NCI-H748 (cell line): ENCODE data around the gene EIF2D.
A peak's percentile ranks its signal among the peaks of the same experiment; 100 is the strongest.
"Not testable (repeated sequence)": the region's sequence is repeated elsewhere in the genome, so short reads cannot be mapped to it uniquely, and the experiment has no call there.

Experiments
- DNase-seq: peaks from one replicate; lab custom pipeline; 2025; ENCODE audit not compliant: unreplicated experiment; lab: John Stamatoyannopoulos, UW

Gene EIF2D

GRCh38 chr1:206612129-206612876, at the start of gene EIF2D:
EIF2D (minus strand) TSS chr1:206612465; CDS start chr1:206612342, 123 bp downstream.
- peak; percentile 90 for DNase-seq

- DNase-seq: no peak
Measured at GRCh38 chr1:206661161-206661820, 49.0 kb upstream of the EIF2D start.

DNA sequence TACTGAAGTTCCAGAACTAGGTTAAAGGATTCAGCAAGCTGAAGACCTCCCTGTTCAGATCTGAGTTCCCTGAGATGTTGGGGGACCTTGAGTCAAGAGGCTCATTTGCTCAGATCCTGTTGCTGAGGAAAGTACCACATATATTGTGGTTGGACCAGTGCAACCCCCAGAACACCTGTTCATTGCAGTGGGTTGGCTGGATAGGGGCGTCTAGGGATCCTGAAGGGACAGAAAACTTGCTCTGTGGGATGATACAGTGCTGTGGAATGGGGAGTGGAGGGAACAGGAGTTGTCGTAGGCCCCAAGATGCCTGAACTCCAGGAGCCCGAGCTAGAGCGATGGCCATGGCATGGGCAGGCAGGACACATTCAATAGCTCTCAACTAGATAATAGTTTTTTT, 47.9 kb upstream of the EIF2D start:
- no peak for DNase-seq

DNA sequence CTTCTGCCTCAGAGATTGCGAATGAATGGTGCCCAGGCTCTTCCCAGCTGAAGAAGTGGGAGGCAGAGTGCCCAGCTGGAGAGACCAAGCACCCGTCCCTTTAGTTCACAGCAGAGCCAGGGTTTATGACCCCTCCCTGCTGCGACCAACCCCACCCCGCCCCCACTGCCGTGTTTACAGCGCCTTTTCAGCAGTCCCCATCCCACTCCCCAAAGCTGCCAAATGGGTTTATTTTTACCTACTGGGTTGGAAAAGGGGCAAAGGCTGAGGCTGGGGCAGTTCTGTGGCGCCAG, 46.7 kb upstream of the EIF2D start:
- DNase-seq: no peak

GRCh38 chr1:206658264-206658980, 46.2 kb upstream of the EIF2D start:
- peak; percentile 0 for DNase-seq

DNA sequence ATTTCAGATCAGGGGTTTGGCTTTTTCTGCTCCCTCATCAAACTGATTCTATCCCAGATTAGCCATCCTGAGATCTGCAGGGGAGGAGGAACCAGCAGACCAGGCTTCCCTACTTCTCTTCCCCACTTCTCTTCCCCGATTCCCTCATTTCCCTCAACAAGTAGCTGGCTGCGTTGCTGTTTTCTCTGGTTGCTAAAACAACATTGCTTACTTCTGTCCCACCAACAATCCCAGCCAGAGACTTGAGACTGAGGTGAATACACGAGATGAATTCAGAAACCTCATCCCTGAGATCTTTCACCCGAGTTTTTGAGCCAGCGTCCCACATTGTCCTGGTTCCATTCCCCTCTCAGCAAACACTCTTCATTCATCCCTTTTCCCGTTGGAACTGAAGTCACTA, 45.5 kb upstream of the EIF2D start:
- no peak for DNase-seq

- no peak for DNase-seq
Measured at GRCh38 chr1:206656936-206657335, 44.7 kb upstream of the EIF2D start.

- peak; percentile 21 for DNase-seq
Measured at GRCh38 chr1:206655471-206655882, 43.2 kb upstream of the EIF2D start.

DNA sequence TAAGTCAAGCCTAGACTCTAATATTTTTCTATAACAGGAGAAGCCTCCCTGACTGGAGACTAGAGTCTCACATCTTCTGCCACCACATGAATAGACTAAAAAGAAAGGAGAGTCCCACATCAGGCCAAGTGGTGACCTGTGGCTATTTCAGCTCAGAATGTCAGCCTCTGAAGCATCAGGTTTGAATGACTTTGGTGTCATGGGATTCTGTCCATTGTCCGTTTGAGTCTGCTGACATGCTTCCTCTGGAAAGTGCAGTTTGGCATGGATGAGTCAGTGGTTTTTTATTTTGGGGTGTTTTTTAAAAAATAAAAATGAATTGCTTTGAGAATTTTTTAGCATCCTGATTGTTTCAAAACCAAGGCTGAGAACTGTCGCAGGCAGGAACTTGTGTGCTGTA, 42.6 kb upstream of the EIF2D start:
- no peak for DNase-seq

- DNase-seq: no peak
Measured at GRCh38 chr1:206653715-206654459, 41.6 kb upstream of the EIF2D start.

GRCh38 chr1:206651958-206652890, 40.0 kb upstream of the EIF2D start:
- no peak for DNase-seq

DNA sequence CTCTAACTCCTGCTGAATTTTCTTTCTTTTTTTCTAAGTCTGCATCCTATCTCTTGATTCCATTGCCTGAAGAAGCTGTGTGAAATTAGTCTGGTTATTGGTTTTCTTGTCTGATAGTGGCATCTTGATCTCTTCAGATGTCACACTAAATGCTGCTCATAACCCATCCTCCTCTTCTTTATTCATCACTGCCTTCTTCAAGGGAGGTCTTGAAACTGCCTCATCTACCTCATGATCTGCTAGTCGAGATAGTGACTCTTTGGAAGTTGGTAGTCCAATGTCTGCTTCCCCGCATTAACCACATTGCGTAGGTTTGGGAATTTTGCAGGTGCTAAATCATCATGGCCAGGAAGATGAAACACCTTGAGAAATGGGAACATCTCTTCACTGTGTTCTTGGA, 38.7 kb upstream of the EIF2D start:
- no peak for DNase-seq

DNA sequence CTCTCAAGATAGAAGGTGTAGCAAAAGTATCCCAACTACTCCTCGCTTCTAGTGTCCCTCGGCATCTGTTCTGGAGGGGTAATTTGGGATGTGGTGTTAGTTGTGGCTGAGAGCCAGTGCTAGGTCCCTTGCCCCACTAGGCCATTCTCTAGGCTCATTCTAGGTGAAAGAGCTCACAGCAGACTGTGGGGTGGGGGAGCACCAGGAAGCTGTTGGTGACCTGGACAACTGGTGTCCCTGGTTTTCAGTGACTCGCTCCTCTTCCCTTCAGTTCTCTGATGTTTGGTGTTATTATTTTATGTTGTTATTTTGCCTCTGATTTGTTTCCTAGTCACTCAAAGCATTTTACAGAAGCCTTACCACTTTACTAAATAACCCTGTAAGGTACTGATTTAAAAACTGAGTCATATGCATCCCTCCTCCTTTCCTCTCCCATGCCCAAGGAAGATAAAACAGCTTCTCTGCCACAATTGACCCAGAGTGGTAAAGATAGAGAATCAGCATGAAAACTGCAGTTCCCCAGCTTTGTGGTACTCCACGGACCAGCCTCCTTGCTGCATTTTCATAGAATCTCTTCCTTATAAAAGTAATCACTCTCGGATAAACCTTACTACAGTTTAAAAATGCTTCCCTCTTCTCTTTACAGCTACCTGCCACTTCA, 37.1 kb upstream of the EIF2D start:
- DNase-seq: no peak

- no peak for DNase-seq
Measured at GRCh38 chr1:206647224-206647623, 35.0 kb upstream of the EIF2D start.

DNA sequence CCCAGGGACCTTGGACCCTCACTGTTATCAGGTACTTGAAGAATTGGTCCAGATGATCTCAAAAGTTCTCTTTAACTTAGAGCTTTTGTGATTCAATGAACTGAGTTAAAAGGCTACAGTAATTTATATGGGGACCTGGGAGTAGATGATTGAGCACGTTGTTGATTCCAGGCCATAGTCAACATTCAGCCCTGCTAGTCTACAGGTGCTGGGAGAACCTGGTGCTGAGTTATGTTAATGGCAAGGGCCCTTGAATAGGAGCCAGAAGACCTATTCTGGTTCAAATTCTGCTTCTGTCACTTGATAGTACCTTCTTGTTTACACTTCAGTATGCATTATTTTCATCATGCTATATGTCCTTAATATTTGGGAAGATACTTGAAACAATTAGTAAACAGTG, 34.2 kb upstream of the EIF2D start:
- no peak for DNase-seq

DNA sequence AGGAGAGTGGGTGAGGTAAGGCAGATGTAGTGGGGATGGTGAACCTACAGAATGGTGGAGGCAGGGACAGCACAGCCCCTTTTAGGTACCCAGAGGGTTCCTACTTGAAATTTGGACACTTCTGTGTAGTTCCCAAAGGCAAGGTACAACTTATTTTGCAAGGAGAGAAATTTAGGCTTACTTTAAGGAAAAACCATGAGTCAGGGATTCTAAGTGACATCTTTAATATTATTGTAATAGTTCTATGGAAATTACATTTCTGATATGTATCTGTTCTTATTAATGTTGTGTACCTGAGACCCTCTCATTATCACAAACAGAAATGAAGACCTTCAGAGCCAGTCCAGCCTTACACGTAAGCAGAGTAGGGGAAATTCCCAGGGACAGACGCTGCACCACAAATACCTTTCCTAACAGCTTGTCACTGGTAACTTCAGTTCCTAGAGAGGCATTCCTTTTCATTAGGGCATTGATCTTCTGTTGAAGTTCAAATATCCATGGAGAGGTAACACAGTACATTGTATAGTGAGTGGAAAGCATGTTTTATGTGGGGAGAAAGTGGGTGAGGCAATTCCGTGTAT, 30.9 kb upstream of the EIF2D start:
- no peak for DNase-seq

DNA sequence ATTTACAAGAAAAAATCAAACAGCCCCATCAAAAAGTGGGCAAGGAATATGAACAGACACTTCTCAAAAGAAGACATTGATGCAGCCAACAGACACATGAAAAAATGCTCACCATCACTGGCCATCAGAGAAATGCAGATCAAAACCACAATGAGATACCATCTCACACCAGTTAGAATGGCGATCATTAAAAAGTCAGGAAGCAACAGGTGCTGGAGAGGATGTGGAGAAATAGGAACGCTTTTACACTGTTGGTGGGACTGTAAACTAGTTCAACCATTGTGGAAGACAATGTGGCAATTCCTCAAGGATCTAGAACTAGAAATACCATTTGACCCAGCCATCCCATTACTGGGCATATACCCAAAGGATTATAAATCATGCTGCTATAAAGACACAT, 29.8 kb upstream of the EIF2D start:
- DNase-seq: not testable (repeated sequence)

- DNase-seq: no peak
Measured at GRCh38 chr1:206637605-206638004, 25.3 kb upstream of the EIF2D start.

DNA sequence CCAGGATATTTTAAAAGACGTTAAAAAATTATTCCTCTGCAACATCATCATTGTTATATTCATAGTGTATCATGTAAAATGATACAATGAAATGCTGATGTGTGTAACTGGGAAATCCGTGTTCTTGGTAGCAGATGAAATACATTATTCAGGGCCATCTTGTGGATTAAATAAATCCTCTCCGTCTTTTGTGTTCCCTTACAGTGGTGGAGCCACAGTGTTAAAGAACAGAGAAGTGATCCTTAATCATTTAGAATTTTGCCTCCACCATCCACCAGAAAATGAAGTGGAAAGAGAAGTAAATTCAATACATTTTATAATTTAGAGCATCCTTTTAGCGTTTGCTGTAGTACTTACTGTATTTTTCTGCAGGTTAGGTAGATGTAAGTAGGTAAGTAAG, 24.4 kb upstream of the EIF2D start:
- DNase-seq: no peak

DNA sequence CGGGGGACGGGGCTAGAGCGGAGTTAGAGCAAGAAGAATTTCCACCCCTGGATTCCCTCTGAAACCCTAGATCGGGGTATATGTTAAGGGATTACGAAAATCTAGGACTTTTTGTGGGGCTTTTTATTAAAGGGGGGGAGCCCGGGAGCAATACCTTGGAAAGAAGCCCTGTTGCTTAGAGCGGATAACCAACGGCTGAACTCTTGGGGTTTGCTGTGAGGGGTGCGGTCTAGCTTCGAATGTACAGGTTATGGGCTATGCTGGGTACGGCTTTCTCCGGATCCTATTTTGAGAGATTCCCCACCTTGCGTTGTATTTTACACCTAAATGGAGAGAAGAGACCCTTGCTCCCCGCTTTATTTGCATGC, 23.7 kb upstream of the EIF2D start:
- peak; percentile 45 for DNase-seq
